HG03095 (cell line): ENCODE results near the gene SLC30A9.

Experiments
- ATAC-seq: cut with Tn5 transposase; IDR thresholded peaks from one replicate; pipeline ENCODE4 v1.9.1; 2021; ENCODE audit warnings: moderate library complexity; ENCODE audit not compliant: unreplicated experiment

Gene SLC30A9

GRCh38 chr4:41990365-41991111, at the start of gene SLC30A9:
Gene SLC30A9, plus strand, starts transcription at chr4:41990530. Its CDS starts 122 bp downstream, at chr4:41990652.
- peak; percentile 99 for ATAC-seq

DNA sequence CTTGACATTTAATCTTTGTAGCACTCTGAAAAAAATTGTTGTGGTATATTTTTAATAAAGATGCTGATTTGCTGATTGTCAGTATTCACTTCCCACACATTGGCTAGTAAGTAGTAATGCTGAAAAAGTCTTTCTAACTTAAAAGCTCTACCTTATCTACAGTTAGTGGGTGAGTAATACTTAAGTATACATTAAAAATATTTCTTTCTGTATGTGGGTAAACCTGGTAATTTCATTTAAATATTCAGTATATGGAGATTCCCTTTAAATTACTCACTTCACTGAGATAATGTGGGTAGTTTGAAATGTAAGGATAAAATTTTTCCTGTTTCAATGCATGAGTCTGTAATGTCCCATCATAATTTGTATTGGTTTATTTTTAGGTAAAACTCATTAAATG, 49.5 kb upstream of the SLC30A9 start:
- no peak for ATAC-seq

DNA sequence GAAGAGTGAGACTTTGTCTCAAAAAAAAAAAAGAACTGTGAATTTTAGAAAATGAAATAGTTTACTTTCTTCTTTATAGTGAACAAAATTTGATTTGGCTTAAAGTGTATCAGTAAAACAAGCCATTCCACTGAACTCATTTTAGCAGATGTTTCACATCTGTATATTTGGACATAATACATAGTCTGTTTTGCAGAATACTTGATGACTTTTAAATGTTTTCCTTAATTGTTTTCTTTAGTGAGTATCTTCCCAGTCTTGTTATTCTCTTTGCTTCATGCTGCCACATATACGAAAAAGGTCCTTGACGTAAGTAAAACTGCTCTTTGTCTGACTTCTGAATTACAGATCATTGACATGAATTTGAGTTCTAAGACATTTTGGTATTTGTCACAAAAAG, 46.8 kb upstream of the SLC30A9 start:
- ATAC-seq: no peak

DNA sequence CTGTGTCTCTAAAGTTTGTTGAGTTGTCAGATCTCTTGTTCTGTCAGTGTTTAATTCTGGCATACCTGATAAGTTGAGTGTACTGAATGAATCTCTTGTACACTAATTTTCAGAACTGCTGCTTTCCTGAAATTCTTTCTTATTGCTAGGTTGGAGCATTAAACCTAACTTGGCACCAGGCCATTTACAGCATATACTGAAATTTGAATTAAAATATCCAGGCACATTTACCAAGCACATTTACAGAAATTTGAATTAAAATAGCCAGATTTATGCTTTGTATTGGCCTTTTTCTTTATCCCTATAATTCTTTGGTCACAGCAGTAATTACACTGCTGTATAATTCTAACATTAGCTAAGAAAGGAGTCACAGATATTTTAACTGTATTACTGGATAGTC, 46.2 kb upstream of the SLC30A9 start:
- no peak for ATAC-seq

DNA sequence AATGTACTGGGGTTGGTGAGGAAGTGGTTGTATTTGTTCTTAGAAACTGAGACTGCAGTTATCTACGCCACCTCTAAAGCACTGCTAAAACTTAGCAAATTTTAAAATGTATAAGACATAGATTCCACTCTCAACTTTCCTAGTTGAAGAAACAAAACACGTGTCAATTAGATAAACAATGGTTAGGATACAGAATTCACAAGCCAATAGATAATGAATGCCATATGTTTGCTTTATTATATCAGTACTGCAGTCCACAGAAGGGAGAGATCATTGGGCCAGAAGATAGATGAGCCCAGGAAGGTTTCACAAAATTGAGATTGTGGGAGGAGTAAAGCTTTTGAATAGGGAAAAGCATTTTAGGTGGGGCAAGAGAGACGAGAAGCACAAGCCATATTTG, 40.8 kb upstream of the SLC30A9 start:
- ATAC-seq: no peak

DNA sequence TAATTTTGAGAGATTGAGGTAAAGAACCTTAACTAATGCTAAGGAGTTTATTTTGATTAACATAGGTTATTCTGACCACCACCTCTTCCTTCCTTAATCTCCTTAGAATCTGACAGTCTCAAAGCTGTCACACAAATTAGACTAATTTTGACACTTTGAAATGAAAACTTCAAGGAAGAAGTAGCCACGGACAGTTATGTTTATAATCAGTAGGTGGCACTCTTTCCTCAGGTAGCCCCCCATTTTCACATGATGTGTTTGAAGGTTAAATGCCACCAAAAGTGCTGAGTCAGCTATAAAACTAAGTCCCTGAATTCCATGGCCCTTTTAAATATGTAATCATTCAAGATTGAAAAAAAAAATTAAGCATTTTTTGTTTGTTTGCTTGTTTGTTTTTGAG, 32.7 kb upstream of the SLC30A9 start:
- no peak for ATAC-seq

- no peak for ATAC-seq
Observed at GRCh38 chr4:41963105-41963504, 27.2 kb upstream of the SLC30A9 start.

- ATAC-seq: no peak
Observed at GRCh38 chr4:41964401-41964800, 25.9 kb upstream of the SLC30A9 start.

DNA sequence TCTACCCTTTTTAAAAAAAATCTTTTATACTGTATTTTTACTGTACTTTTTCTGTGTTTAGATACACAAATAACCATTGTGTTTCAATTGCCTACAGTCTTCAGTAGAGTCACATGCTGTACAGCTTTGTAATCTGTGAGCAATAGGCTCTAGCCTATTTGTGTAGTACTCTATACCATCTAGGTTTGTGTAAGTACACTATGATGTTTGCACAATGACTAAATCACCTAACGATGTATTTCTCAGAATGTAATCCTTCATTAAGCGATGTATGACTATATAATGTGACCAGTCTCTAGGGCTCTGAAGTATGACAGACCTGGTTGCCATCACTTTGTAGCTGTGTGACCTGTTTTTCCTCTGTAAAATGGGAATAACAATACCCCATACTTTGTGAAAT, 22.9 kb upstream of the SLC30A9 start:
- no peak for ATAC-seq

DNA sequence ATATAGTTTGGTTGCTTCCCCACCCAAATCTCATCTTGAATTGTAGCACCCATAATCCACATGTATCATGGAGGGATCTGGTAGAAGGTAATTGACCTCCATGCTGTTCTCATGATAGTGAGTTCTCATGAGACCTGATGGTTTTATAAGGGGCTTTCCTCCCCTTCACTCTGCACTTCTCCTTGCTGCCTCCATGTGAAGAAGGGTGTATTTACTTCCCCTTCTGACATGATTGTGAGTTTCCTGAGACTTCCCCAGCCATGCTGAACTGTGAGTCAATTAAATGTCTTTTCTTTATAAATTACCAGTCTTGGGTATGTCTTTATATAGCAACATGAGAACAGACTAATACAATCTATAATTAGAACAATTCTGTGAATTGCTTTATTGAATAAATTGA, 20.7 kb upstream of the SLC30A9 start:
- ATAC-seq: no peak

- no peak for ATAC-seq
Observed at GRCh38 chr4:41975341-41975740, 15.0 kb upstream of the SLC30A9 start.

DNA sequence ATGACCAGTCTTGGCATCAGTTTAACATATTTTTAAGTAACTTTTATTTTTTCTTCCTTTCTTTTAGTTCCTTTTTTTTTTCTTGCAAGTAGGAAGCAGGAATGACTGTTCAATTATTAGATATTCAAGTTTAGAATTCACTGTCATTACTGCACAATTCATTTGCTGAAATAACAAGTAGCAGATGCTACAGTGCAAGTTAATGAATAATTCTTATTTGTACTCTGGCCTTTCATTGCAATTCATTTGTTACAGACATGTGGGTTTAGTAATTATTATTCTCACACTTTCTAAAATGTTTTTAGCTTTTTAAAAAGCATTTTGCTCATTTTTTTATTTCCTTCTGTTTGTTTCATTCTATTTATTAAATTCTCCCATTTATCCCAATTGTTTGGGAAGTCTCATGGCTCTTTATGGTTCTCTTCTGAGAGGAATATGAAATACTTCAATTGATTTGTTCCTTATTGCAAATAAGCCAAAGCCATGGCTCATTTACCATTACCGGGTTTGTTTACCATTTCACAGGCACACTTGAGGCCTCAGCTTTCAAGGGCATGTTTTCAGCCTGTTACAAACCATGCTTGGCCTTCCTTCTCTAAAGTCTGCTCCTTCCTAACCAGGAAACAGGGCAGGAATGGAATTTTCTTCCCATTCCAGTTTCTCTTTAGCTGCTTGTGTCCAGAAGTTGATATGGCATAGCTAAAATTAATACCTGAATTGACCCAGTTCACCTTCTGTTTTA, 13.4 kb upstream of the SLC30A9 start:
- no peak for ATAC-seq

GRCh38 chr4:41977709-41978108, 12.6 kb upstream of the SLC30A9 start:
- no peak for ATAC-seq

DNA sequence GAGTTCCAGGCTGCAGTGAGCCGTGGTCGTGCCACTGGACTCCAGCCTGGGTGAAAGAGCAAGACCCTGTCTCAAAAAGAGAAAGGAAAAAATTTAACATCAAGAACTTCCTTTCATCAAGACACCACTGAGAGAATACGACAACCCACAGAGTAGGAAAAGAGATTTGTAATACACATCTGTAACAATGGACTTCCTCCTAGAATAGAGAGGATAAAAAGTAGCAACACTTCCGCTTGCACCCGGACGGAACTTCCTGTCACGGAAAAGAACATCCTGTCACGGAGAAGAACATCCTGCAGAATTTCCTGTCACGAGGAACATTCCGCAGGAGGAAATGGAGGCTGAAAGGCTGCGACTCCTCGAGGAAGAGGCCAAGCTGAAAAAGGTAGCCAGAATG, 8.9 kb upstream of the SLC30A9 start, which contains the start of gene DCAF4L1:
DCAF4L1 (plus strand) TSS at position 301 of the 400 bp plus-strand sequence; CDS start at position 338, 37 bp downstream.
- no peak for ATAC-seq

DNA sequence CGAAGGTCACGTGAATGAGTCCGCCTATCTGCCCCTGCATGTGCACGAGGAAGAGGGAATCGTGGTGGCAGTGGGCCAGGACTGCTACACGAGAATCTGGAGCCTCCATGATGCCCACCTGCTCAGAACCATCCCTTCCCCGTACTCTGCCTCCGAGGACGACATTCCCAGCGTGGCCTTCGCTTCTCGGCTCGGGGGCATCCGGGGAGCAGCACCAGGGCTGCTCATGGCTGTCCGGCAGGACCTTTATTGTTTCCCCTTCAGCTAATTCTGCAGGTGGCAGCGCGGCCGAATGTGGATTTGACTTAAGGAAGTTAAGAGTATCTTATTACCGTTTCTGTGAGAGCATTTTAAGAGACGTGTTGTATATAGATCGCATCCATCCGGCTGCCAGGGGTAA, 7.6 kb upstream of the SLC30A9 start:
- no peak for ATAC-seq

DNA sequence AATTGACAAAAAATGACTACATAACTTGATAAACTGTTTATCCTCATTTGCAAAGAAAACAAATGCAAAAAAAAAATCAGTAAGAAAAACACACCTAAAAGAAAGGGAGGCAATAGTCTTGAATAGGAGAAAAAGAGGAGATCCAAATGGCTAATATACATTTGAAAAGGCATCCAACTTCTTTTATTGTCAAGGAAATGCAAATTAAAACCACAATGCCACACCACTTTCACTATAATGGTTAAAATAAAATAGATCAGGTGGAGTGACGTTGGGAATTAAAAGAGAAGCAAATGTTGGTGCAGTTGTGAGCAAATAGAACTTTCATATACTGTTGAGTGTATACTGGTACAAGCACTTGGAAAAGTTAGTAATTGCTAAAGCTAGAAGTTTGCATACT, 5.2 kb upstream of the SLC30A9 start:
- no peak for ATAC-seq

DNA sequence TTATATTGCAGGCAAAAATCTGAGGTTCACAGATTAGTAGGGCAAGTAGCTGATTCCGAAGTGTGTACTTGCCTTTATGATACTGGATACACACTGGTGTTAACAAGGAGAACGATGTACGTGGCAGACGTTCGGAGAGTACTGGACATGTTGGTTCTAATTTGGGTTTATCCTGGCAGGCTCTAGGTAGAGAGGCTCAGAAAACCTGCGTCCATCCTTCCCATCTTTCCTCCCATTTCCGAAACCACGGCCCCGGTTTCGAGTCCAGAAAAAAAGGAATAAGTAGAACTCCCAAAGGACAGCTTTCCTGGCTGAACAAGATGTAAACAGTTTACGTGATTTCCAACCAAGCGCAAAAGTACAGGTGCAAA, 351 bp upstream of the SLC30A9 start:
- peak; percentile 15 for ATAC-seq

GRCh38 chr4:41991916-41992767, 1.8 kb downstream of the SLC30A9 start:
- no peak for ATAC-seq

DNA sequence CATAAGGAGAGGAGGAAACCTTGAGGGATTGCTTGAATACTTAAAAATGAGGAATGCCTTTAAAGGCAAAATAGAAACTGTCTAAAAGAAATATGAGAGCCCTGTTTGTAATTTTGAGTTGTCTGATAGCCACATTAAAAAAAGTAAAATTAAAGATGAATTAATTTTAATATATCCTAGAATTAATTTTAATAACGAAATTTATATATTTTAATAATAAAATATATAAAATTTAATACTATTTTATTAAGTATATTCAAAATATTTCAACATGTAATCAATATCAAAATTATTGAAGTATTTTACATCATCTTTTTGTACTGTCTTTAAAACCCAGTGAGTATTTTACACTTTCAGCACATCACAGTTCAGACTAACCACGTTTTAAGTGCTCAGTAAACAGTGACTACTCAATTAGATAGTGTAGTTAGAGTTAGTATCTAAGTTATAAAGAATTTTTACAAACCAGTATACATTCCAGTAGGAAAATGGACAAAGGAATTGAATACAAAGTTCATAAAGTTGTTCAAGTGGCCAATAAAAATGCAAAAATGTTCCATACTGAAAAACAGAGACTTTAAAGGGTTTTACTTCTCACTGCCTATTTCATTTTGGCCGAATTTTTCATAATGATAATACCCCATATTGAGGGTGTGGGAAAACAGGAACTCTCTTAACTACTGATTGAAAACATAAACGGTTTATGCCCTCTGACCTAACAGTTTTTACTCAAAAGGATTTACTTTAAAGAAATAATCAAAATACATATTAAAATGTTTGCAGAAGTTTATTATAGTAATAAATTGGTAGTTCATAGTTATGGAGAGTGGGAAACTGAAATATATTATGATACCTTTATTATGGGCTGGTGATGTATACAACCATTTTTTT, 2.9 kb downstream of the SLC30A9 start:
- ATAC-seq: no peak

GRCh38 chr4:41994461-41994985, 4.2 kb downstream of the SLC30A9 start:
- no peak for ATAC-seq
